ENCODE data around the gene TEPSIN. TPM values are rescaled to one million over a fixed set of nuclear protein-coding genes. Genes with fewer than 3 reads are reported as not detected.

Gene TEPSIN
- total RNA-seq, 1 experiment from 2014 or later, result 19.8 TPM

- H3K4me3 ChIP-seq (ENCODE audit: insufficient read depth, low read depth, low read length), result no peak overlapping the region
These were observed 21.3 kb upstream of the TEPSIN start for GRCh38 chr17:81260171-81260570.

DNA sequence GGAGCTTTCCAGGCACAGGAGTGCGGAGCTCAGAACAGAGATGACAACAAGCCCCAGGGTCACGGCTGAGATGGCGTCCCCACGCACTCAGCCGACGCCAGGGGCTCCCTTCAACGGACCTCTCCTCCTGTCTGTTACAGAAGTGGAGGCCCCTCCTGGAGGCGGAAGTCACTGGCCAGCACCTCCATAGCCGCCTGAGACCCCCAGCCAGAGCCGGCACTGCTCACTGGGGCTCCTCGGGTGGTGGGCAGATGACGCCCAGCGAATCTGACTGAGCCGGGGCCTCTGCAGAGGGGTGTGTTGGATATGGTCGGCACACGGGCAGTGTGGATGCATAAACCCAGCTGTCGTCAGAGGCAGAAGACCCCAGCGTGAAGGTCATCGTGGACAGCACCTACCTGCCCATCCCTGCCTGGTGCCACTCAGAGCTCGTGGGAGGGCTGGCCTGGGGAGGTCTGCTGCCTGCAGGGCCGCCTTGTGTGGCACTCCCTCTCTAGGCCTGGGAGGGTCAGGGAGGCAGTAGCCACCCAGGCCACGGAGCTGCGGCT is 20.3 kb upstream of the TEPSIN start:
- DNase-seq, result no peak
- Histone ChIP-seq H3K36me3 (replicated peaks; ENCODE audit: control insufficient read depth, insufficient read depth, low read length) (peaks cover 2% of the 10 kb centered on the region), H3K27me3 (ENCODE audit: control insufficient read depth, insufficient read depth, low read length) (no peaks in the 10 kb centered on the region), H3K4me3 (ENCODE audit: insufficient read depth, low read depth, low read length) (no peak overlapping the region)

More at GRCh38 chr17:81260171-81260570, 21.3 kb upstream of the TEPSIN start:
- H3K27me3 ChIP-seq (ENCODE audit: control insufficient read depth, insufficient read depth, low read length), result no peaks in the 10 kb centered on the region
- H3K36me3 ChIP-seq (replicated peaks; ENCODE audit: control insufficient read depth, insufficient read depth, low read length), result peaks cover 2% of the 10 kb centered on the region
- no peak for DNase-seq

- H3K4me3 ChIP-seq (ENCODE audit: insufficient read depth, low read depth, low read length), result no peak overlapping the region
- peaks cover 2% of the 10 kb centered on the region for H3K36me3 ChIP-seq (replicated peaks; ENCODE audit: control insufficient read depth, insufficient read depth, low read length)
- H3K27me3 ChIP-seq (ENCODE audit: control insufficient read depth, insufficient read depth, low read length), result no peaks in the 10 kb centered on the region
- peak; percentile 83 for DNase-seq
These were observed 19.4 kb upstream of the TEPSIN start for GRCh38 chr17:81258292-81258691.

DNA sequence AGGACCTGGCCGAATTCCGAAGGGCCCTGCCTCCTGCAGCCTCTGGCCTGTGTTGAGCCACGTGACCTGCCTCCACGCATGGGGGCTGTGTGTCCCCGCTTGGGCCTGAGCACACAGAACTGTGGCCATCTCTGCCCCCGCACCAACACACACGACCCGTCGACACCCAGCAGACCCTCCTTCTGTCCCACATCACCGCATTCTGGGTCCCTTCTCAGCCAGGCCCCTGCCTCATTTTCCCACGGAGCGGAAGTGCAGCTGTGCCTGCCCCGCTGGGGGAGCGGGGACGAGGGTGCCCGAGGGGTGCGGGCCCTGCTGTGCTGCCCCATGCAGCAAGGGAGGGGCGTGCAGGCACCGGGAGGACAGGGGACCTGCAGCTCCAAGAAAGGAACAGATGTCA is 18.7 kb upstream of the TEPSIN start:
- H3K27me3 ChIP-seq (ENCODE audit: control insufficient read depth, insufficient read depth, low read length), result no peaks in the 10 kb centered on the region
- DNase-seq, result no peak

DNA sequence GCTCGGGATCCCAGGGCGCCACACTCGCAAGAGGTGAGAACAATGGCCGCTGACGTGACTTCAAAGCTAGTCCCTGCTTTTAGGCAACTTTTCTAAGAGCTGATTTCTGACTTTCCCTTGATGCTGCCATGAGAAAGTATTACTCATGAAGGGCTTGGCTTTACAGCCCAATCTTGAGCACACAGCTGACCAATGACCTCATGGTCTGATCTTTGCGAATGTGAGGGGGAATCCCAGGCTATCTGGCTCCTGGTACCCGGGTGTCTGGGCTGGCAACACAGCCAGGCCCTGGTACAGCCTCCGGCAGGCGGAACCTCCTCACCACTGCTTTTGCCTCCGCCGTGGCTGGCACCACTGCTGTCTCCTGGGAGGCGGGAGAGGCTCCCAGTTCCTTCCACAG is 17.8 kb upstream of the TEPSIN start:
- no peak overlapping the region for H3K4me3 ChIP-seq (ENCODE audit: insufficient read depth, low read depth, low read length)
- DNase-seq, result no peak
- peaks cover 2% of the 10 kb centered on the region; the same call in 1 of the 2 replicates for H3K36me3 ChIP-seq (replicated peaks; ENCODE audit: control insufficient read depth, insufficient read depth, low read length)
- no peaks in the 10 kb centered on the region for H3K27me3 ChIP-seq (ENCODE audit: control insufficient read depth, insufficient read depth, low read length)

More for the DNA sequence above, 18.7 kb upstream of the TEPSIN start:
- no peak overlapping the region for H3K4me3 ChIP-seq (ENCODE audit: insufficient read depth, low read depth, low read length)
- peaks cover 2% of the 10 kb centered on the region for H3K36me3 ChIP-seq (replicated peaks; ENCODE audit: control insufficient read depth, insufficient read depth, low read length)

GRCh38 chr17:81254955-81255717 is 16.3 kb upstream of the TEPSIN start:
- Histone ChIP-seq H3K36me3 (replicated peaks; ENCODE audit: control insufficient read depth, insufficient read depth, low read length) (peaks cover 2% of the 10 kb centered on the region; the same call in 1 of the 2 replicates), H3K27me3 (ENCODE audit: control insufficient read depth, insufficient read depth, low read length) (no peaks in the 10 kb centered on the region)
- DNase-seq, result peak; percentile 89

DNA sequence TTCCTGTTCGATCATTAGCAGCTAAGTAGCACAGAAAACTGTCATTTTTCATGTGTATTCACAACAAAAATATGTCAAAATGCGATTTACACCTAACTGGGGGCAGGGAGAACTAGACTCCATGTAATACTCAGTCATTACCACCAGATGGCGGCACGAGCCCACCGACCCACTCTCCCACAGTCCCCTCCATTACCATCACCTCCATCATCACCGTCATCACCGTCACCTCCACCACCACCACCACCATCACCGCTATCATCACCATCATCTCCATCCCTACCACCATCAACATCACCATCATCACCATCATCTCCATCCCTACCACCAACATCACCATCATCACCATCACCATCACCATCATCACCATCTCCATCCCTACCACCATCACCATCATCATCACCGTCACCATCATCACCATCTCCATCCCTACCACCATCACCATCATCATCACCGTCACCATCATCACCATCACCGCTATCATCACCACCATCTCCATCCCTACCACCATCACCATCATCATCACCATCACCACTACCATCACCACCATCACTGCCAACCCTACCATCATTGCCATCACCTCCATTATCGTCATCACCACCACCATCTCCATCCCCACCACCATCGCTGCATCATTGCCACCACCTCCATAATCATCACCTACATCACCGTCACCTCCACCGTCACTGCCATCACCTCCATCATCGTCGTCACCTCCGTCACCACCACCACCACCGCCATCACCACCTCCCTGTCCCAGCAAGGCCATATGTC is 14.7 kb upstream of the TEPSIN start:
- Histone ChIP-seq H3K27me3 (ENCODE audit: control insufficient read depth, insufficient read depth, low read length) (no peaks in the 10 kb centered on the region), H3K36me3 (replicated peaks; ENCODE audit: control insufficient read depth, insufficient read depth, low read length) (no peaks in the 10 kb centered on the region; the same call in none of the 2 replicates), H3K4me3 (ENCODE audit: insufficient read depth, low read depth, low read length) (no peak overlapping the region)
- DNase-seq, result peak; percentile 87

More at GRCh38 chr17:81254955-81255717, 16.3 kb upstream of the TEPSIN start:
- H3K4me3 ChIP-seq (ENCODE audit: insufficient read depth, low read depth, low read length), result no peak overlapping the region

DNA sequence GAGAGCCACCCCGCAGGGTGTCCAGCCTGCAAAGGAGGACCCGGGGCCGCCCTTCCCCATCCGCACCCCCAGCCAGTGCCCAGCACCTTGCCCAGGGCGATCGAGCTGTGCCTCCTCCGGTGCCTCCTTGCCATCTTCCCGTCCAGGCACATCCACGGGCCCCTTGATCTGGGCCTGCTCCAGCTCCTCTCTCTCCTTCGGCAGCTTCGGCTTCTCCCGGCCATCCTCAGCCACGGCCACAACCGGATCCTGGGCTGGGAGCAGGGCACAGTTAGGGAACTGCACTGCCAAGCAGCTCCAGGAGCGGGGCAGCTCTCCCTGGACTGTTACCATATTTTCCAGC is 14.1 kb upstream of the TEPSIN start:
- Histone ChIP-seq H3K27me3 (ENCODE audit: control insufficient read depth, insufficient read depth, low read length) (no peaks in the 10 kb centered on the region), H3K36me3 (replicated peaks; ENCODE audit: control insufficient read depth, insufficient read depth, low read length) (no peaks in the 10 kb centered on the region; the same call in none of the 2 replicates), H3K4me3 (ENCODE audit: insufficient read depth, low read depth, low read length) (no peak overlapping the region)
- no peak for DNase-seq

- H3K36me3 ChIP-seq (replicated peaks; ENCODE audit: control insufficient read depth, insufficient read depth, low read length), result no peaks in the 10 kb centered on the region; the same call in none of the 2 replicates
- no peak overlapping the region for H3K4me3 ChIP-seq (ENCODE audit: insufficient read depth, low read depth, low read length)
- no peak for DNase-seq
- no peaks in the 10 kb centered on the region for H3K27me3 ChIP-seq (ENCODE audit: control insufficient read depth, insufficient read depth, low read length)
These were observed 13.6 kb upstream of the TEPSIN start for GRCh38 chr17:81252326-81252986.

DNA sequence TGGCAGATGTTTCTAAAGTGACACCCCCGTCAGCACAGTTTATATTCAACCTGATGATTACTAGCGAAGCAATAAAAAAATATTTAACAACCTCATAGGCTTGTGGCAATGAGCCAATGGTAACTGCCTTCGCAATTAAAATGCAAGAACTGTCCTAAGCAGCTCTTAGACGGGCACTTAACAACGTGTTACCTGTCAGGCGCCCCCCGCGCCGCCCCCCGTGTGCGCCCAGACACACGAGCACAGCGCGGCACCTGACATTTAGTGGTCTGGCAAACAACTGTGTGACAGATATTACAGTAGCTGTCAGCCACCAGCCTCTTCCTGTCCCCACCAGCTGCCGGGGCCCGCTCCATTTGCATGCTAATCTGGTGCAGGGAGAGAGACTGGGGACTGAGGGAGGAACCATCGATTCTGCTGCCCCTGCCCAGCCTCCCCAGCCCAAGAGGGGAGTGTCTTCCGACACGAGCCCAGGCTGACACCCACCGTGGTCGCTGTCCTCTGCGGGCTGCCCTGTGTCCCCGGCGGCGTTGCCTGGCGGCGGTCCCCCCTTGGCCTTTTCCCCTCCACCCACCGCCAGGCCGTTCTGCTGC is 12.9 kb upstream of the TEPSIN start:
- H3K4me3 ChIP-seq (ENCODE audit: insufficient read depth, low read depth, low read length), result no peak overlapping the region
- no peaks in the 10 kb centered on the region; the same call in none of the 2 replicates for H3K36me3 ChIP-seq (replicated peaks; ENCODE audit: control insufficient read depth, insufficient read depth, low read length)
- DNase-seq, result peak; percentile 72
- H3K27me3 ChIP-seq (ENCODE audit: control insufficient read depth, insufficient read depth, low read length), result no peaks in the 10 kb centered on the region

GRCh38 chr17:81251094-81251708 is 12.3 kb upstream of the TEPSIN start:
- Histone ChIP-seq H3K36me3 (replicated peaks; ENCODE audit: control insufficient read depth, insufficient read depth, low read length) (no peaks in the 10 kb centered on the region; the same call in none of the 2 replicates), H3K27me3 (ENCODE audit: control insufficient read depth, insufficient read depth, low read length) (no peaks in the 10 kb centered on the region), H3K4me3 (ENCODE audit: insufficient read depth, low read depth, low read length) (no peak overlapping the region)
- DNase-seq, result peak; percentile 69

DNA sequence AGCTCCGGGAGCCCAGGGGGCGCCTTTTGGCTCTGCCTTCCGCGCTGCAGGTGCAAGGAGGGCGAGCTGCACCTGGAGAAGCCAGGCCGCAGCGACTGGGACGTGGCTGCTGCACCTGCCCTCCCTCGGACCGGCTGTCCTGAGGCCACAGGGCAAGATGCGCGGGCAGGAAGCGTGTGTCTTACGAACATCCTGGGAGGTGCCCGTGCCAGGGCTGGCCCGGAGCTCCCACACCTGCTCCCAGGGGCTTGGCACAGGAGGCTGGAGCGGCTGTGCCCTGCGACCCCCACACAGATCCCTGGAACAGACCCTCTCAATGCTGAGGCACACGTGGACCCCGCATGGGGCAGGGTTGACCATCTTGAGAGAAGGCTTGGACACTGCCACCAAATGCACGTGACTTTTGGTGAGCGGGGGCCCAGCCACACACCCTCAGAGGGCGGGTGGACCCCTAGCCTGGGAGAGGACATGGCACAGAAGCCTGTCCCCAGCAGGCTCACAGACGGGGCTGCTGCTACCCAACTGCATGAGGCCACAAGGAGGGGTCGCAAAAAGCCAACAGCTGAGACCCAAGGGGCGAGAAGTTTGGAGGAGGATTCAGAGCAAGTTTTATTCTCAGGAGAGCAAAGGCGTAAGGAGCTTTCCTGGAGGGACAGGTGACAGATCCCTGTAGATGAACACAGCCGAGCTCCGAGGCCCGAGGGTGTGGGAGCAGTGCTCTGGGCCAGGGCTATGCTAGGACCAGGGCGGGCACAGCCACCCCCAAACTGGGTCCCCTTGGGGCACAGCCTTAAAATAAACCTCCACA is 11.6 kb upstream of the TEPSIN start:
- Histone ChIP-seq H3K4me3 (ENCODE audit: insufficient read depth, low read depth, low read length) (no peak overlapping the region), H3K27me3 (ENCODE audit: control insufficient read depth, insufficient read depth, low read length) (no peaks in the 10 kb centered on the region), H3K36me3 (replicated peaks; ENCODE audit: control insufficient read depth, insufficient read depth, low read length) (no peaks in the 10 kb centered on the region; the same call in none of the 2 replicates)
- DNase-seq, result no peak

Data from H7 (cell line).